ENCODE measurements around the gene BAD.

The BAD gene

DNA sequence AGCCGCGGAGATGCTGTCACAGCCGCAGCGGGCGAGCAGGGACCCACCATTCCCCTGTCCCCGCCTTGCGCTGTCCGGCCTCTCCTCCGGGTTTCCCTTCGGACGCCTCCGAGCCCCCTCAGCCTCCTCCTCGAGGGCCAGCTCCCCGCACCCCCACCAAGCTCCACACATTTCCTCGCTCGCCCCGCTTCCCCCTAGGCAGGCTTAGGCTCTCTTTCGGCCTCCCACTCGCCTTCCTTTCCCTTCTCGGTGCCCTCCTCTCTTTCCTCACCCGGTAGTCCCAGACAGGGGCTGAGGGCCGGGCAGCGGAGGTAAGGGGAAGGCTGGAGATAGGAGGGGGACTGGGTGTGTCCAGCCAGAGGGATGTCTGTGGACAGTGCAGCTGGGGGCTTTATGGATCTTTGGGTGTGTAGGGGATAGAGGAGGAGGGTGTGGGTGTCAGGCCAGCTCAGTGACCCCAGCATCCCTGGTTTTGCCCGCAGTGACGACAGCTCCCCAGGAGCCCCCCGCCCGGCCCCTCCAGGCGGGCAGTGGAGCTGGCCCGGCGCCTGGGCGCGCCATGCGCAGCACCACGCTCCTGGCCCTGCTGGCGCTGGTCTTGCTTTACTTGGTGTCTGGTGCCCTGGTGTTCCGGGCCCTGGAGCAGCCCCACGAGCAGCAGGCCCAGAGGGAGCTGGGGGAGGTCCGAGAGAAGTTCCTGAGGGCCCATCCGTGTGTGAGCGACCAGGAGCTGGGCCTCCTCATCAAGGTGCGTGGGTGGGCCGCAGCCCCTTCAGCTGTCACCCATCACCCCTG, 8.2 kb upstream of the BAD start:
- H3K9me3 Mint-ChIP-seq (ENCODE audit: low read depth): no peaks in the 10 kb centered on the region

GRCh38 chr11:64291752-64292459, 7.4 kb upstream of the BAD start:
- Mint-ChIP-seq H3K9me3 (ENCODE audit: low read depth) (no peaks in the 10 kb centered on the region), H3K36me3 (no peaks in the 10 kb centered on the region), H3K4me1 (ENCODE audit: low read depth) (peaks cover 7% of the 10 kb centered on the region), H3K27ac (no peak overlapping the region), H3K27me3 (peaks cover 22% of the 10 kb centered on the region), H3K4me3 (no peak overlapping the region)

More for the DNA sequence above, 8.2 kb upstream of the BAD start:
- Mint-ChIP-seq H3K4me3 (peak overlapping the region; percentile 40), H3K4me1 (ENCODE audit: low read depth) (peaks cover 9% of the 10 kb centered on the region), H3K27ac (no peak overlapping the region), H3K36me3 (no peaks in the 10 kb centered on the region), H3K27me3 (peaks cover 27% of the 10 kb centered on the region)

- no peaks in the 10 kb centered on the region for H3K9me3 Mint-ChIP-seq (ENCODE audit: low read depth)
- peak within 1 kb of the TSS; percentile 82 for H3K4me3 Mint-ChIP-seq
- H3K27ac Mint-ChIP-seq: peak within 1 kb of the TSS; percentile 54
- no peaks in the 10 kb centered on the region for H3K36me3 Mint-ChIP-seq
- H3K4me1 Mint-ChIP-seq (ENCODE audit: low read depth): peaks cover 13% of the 10 kb centered on the region
- H3K27me3 Mint-ChIP-seq: peaks cover 20% of the 10 kb centered on the region
These were observed 6.8 kb upstream of the BAD start, which contains the start of gene KCNK4 for GRCh38 chr11:64291262-64291751. KCNK4 (plus strand) TSS chr11:64291302; CDS start chr11:64293019, 1,717 bp downstream.

- Mint-ChIP-seq H3K4me3 (peak overlapping the region; percentile 82), H3K9me3 (ENCODE audit: low read depth) (no peaks in the 10 kb centered on the region), H3K27me3 (peaks cover 15% of the 10 kb centered on the region), H3K27ac (peak overlapping the region; percentile 54), H3K36me3 (no peaks in the 10 kb centered on the region), H3K4me1 (ENCODE audit: low read depth) (peaks cover 15% of the 10 kb centered on the region)
These were observed 6.1 kb upstream of the BAD start for GRCh38 chr11:64290352-64291261.

GRCh38 chr11:64289002-64289564, 4.6 kb upstream of the BAD start:
- Mint-ChIP-seq H3K27ac (no peak overlapping the region), H3K9me3 (ENCODE audit: low read depth) (no peaks in the 10 kb centered on the region), H3K4me1 (ENCODE audit: low read depth) (peaks cover 15% of the 10 kb centered on the region), H3K27me3 (peaks cover 8% of the 10 kb centered on the region), H3K4me3 (no peak overlapping the region), H3K36me3 (no peaks in the 10 kb centered on the region)

GRCh38 chr11:64288353-64288750, 3.9 kb upstream of the BAD start:
- Mint-ChIP-seq H3K9me3 (ENCODE audit: low read depth) (no peaks in the 10 kb centered on the region), H3K27me3 (peaks cover 7% of the 10 kb centered on the region), H3K27ac (no peak overlapping the region), H3K36me3 (no peaks in the 10 kb centered on the region), H3K4me1 (ENCODE audit: low read depth) (peaks cover 18% of the 10 kb centered on the region), H3K4me3 (no peak overlapping the region)

DNA sequence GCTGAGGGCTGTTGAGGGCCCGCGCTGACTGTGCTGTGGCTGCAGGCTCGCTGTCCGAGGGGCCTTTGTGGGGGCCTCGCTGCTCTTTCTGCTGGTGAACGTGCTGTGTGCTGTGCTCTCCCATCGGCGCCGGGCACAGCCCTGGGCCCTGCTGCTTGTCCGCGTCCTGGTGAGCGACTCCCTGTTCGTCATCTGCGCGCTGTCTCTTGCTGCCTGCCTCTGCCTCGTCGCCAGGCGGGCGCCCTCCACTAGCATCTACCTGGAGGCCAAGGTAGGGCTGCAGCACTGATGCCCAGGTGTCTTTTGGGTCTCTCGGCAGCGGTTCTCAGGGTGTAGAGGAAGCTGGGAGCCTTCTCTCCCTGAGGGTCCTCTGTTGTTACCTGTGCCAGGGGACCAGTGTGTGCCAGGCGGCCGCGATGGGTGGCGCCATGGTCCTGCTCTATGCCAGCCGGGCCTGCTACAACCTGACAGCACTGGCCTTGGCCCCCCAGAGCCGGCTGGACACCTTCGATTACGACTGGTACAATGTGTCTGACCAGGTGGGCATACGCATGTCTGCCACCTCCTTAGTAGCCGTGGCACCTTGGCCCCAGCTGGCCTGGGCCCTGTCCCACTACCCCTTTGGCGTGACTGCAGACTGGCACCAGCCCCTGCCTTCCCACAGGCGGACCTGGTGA, 3.3 kb upstream of the BAD start:
- Mint-ChIP-seq H3K4me1 (ENCODE audit: low read depth) (peaks cover 21% of the 10 kb centered on the region), H3K9me3 (ENCODE audit: low read depth) (no peaks in the 10 kb centered on the region), H3K27ac (no peak overlapping the region), H3K36me3 (no peaks in the 10 kb centered on the region), H3K27me3 (peaks cover 5% of the 10 kb centered on the region), H3K4me3 (no peak overlapping the region)

GRCh38 chr11:64286801-64287159, 2.3 kb upstream of the BAD start:
- Mint-ChIP-seq H3K9me3 (ENCODE audit: low read depth) (no peaks in the 10 kb centered on the region), H3K4me1 (ENCODE audit: low read depth) (peaks cover 19% of the 10 kb centered on the region), H3K27ac (peak overlapping the region; percentile 72), H3K4me3 (peak overlapping the region; percentile 78), H3K27me3 (peaks cover 5% of the 10 kb centered on the region), H3K36me3 (no peaks in the 10 kb centered on the region)

DNA sequence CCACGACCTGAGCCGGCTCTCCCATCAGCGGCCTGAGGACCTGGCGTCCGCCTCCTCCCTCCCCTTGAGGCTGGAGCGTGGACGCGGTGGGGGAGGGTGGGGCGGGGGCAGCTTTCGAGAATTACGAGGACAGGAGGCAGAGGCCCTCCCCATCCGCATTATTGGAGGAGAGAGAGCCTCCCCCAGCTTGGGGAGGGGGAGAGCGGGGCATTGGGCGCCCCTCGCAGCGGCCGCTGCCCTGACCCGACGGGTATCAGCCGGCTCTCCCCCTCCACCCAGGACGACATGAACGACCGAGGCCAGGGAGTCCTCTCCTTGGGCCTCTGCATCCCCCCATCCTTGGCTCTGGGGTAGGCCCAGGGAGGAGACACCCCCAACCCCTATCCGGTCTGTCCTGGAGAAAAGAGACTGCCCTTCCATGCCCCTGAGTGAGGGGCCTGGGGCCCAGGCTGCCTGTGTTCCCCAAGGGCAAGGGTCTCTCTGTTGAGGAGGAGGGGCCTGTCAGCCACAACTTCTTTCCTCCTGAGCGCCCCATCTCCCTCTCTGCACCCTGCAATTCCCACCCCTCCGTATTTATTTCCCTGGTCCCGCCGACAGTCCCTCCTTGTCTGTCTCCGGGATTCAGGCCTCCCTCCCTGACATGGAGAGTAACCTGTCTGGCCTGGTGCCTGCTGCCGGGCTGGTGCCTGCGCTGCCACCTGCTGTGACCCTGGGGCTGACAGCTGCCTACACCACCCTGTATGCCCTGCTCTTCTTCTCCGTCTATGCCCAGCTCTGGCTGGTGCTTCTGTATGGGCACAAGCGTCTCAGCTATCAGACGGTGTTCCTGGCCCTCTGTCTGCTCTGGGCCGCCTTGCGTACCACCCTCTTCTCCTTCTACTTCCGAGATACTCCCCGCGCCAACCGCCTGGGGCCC, 1.7 kb upstream of the BAD start:
- H3K27ac Mint-ChIP-seq: peak overlapping the region; percentile 72
- peaks cover 19% of the 10 kb centered on the region for H3K4me1 Mint-ChIP-seq (ENCODE audit: low read depth)
- no peaks in the 10 kb centered on the region for H3K9me3 Mint-ChIP-seq (ENCODE audit: low read depth)
- H3K27me3 Mint-ChIP-seq: peaks cover 5% of the 10 kb centered on the region
- no peaks in the 10 kb centered on the region for H3K36me3 Mint-ChIP-seq
- peak overlapping the region; percentile 78 for H3K4me3 Mint-ChIP-seq

DNA sequence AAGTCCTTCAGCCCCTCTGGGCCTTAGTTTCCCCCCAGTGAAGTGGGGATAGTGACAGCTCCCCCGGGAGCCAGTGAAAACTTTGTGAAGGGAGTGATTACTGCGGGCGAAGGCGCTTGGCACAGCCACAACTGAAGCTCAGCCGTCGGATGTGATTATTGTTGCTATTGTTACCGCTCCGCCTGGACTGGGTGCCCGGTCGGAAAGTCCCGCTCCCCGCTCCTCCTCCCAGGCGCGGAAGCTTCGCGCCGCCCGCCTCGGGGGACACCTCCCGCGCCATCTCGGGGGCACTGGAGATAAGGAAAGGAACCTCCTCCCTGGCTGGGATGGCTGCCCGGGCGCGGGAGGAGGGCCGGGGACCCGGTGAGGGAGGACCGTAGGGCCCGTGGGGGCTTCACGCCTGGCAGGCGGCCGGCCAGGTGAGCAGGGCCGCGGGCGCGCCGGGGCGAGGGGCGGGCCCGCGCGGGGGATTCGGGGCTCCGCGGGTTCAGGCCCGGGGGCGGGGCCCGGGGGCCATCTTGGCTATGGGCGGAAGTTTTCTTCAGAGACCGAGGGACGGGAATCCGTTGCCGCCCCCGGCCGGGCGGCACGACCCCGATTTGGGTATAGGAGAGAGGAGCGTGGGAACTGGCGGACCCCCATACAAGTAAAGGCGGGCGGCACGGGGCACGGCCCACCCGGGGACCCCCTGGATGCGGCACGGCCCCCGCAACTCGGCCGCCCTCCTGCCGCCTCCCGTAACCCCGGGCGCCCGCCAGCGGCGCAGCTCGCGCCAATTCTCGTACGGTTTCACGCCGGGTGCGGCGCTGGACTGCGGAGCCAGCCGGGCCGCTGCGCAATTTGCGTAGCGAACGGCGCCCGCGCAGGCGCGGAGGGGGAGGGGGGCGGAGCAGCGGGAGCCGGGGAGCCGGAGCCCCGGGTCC, 758 bp upstream of the BAD start, which contains the start of gene GPR137:
Gene GPR137 (plus strand): TSS at position 887 of the 923 bp plus-strand sequence. CDS start 677 bp downstream, outside the sequence.
- H3K9me3 Mint-ChIP-seq (ENCODE audit: low read depth): no peaks in the 10 kb centered on the region
- peak within 1 kb of the TSS; percentile 87 for H3K27ac Mint-ChIP-seq
- peaks cover 15% of the 10 kb centered on the region for H3K4me1 Mint-ChIP-seq (ENCODE audit: low read depth)
- H3K4me3 Mint-ChIP-seq: peak within 1 kb of the TSS; percentile 86
- no peaks in the 10 kb centered on the region for H3K36me3 Mint-ChIP-seq
- H3K27me3 Mint-ChIP-seq: no peaks in the 10 kb centered on the region

DNA sequence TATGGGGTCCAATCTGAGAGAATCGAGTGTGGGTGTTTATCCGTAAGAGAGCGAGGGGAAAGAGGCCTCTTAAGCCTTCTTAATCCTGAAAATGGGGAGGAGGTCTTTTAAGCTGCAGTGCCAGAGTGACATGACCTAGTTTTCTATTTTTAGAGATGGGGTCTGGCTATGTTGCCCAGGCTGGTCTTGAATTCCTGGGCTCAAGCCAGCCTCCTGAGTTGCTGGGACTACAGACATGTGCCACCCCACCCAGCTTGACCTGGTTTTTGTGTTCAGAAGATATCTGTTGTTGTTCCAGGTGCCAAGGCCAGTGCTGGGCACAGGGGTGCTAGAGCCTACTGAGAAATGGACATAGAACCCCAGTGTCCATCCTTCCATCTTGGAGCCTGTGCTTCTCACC, 1.4 kb downstream of the BAD start:
- Mint-ChIP-seq H3K27ac (no peak overlapping the region), H3K36me3 (peaks cover 3% of the 10 kb centered on the region), H3K4me3 (peak overlapping the region; percentile 30), H3K9me3 (ENCODE audit: low read depth) (no peaks in the 10 kb centered on the region), H3K4me1 (ENCODE audit: low read depth) (peaks cover 15% of the 10 kb centered on the region), H3K27me3 (no peaks in the 10 kb centered on the region)

- Mint-ChIP-seq H3K27ac (no peak overlapping the region), H3K4me1 (ENCODE audit: low read depth) (peaks cover 15% of the 10 kb centered on the region), H3K4me3 (no peak overlapping the region), H3K36me3 (peaks cover 3% of the 10 kb centered on the region), H3K27me3 (no peaks in the 10 kb centered on the region), H3K9me3 (ENCODE audit: low read depth) (no peaks in the 10 kb centered on the region)
These were observed 2.3 kb downstream of the BAD start for GRCh38 chr11:64281957-64282770.
